GM18873 (cell line): ENCODE results near the gene SSBP4.

ENCODE experiments used
- ATAC-seq: cut with Tn5 transposase; IDR thresholded peaks from one replicate; pipeline ENCODE4 v1.9.1; 2021; ENCODE audit warnings: mild to moderate bottlenecking, moderate library complexity, moderate number of reproducible peaks; ENCODE audit not compliant: unreplicated experiment, low FRiP score

Gene SSBP4

DNA sequence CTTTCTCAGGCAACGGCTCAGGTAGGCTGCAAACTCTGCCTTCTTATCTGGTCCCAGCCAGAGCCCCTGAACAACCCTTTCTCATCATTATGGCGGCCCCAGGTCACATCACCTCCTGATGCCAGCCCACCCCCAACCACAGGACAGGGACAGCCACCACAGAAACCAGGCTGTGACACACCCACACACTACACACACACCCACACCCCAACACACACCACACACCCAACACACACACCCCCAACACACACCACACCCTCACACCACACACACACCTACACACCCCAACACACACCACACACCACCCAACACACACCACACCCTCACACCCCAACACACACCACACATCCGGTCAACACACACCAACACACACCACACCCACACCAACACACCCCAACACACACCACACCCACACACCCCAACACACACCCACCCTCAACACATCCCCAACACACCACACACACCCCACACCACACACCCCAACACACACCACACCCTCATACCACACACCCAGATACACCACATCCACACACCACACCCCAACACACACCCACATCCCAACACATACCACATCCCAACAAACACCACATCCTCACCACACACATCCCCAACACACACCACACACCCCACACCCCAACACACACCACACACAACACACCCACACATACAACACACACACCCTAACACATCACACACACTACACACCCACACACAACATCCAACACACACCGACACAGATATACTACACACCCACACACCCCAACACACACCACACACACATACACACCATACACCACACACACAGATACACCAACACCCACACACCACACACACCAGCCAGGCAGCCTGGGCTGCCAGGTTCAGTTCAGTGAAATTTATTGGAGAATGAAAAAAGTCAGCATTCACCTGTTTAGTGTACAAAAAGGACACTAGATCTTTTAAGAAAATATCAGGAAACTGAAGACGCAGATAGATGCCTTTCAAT is 22.9 kb downstream of the SSBP4 start:
- no peak for ATAC-seq

DNA sequence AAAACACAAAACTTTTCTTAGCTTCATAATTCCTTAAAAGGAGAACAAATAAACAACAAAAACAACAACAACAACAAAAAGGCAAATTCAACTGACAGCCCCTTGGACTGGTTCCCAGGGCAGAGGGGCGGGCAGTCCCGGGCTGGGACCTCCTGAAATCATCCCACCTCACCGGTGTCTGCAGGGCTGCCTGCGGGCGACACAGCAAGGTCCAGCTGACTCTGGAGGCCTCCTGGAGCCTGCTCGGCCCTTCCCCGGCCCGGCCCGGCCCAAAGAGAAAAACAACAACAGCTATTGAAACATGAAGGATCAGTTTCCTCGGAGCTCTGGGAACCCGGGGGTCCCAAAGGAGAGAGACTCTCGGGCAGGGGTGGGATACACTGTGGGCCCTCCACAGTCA is 23.7 kb downstream of the SSBP4 start:
- ATAC-seq = no peak

DNA sequence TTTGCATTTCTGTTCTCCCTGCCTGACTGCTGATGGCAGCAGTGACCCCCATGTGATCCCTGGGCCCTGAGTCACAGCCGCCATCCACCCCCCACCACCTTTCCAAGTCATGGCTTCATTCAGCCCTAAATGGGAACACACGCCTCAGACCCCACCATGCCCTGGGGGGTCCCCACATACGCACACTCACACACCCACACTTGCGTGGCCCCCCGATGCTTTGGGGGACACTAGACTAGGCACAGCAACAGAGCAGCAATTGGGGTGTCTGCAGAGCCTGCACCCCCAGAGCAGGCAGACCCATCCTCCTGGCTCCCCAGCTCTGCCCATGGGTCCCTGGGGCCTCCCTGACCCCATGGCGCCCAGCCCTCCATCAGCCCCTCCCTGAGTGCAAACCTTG is 24.2 kb downstream of the SSBP4 start:
- no peak for ATAC-seq

DNA sequence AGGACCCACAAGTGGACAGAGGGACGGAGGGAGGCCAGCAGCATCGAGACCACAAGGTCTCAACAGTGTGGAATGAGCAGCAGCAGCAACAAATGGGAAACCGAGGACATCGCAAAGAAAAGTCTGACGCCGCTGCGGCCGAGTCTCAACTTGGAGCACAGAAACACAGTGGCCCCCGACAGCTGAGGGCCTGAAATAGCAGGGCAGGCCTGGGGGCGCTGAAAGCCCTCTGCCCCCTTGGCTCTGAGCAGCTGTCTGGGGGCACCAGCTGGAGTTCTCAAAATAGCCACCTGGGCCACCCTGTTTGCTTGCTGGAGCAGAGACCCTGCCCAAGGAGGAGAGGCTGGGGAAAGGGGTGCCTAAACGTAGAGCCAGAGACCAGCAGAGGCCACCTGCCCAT is 24.6 kb downstream of the SSBP4 start:
- no peak for ATAC-seq

DNA sequence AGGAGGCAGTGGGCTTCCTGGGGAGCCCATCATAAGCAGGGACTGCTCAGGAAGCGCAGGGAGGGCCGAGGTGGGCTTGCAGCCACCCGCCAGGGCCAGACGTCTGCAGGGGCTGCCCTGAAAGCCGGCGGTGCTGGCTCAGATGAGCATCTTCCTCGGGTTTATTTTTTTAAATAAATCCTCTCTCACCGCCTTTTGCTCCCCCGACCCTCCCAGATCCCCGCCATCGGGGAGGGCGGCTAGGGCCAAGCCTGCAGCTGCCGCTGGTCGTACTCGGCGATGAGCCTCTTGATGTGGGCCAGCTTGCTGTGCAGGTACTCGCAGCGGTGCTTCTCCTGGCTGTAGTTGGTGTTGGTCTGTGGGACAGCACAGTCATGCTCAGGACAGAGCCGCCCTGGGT is 25.3 kb downstream of the SSBP4 start:
- ATAC-seq = no peak

DNA sequence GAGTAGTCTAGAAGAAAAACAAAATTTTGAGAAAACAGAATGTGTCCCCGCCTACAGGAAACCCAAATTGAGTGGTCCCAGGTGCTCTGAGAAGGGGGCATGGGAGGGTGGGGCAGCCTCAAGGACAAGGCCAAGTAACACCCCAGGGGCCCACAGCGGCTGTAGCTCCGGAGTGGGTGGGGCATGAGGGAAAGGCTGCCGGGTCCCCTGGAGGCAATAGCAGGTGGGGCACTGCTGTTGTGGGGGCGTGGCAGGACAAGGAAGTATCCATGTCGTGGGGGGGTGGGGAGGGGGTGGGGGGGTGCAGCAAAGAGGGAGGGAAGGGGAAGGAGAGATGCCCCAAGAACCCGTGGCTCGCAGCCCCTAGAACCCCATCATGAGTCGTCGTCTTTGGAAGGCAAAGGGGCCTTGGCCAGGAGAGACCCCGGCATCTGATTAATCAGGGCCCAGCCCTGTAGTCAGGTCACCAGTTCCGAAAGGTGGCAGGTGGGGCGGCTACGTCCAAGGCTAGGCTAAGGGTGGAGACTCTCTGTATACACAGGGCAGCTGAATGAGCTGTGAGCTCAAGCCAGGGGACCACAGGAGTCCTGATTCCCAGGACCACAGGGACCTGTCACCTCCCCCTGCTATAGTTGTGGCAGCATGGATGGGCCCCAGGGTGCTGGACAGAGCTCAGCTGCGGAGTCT is 26.2 kb downstream of the SSBP4 start:
- ATAC-seq = no peak

DNA sequence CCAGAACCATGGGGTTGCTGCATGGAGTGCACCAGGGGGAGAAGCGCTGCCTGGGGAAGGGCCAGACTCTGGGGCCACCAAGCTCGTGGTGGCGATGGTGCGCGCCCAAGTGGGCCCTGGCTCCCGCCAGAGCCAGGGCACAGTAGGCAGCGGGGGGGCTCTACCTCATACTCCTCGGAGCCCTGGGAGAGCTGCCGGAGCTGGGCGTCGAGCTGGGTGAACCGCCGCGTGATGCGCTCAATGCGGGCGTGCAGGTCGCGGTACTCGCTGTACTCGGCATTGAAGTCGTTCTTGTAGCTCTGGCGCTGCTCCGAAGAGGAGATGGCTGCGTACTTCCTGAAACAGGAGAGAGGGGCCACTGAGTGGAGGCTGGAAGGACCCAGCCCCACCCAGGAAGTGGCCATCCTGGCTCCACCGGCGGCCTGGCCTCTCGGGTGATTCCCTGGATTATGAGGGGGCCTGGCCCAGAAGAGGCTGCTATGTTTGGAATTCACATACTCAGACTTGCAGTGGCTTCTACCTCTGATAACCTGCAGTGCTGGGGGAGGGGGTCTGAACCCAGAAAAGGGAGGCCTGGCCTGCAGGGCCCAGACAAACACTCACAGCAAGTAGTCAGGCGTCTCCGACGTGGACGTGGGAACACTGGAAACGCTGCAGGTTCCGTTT is 27.1 kb downstream of the SSBP4 start:
- no peak for ATAC-seq

DNA sequence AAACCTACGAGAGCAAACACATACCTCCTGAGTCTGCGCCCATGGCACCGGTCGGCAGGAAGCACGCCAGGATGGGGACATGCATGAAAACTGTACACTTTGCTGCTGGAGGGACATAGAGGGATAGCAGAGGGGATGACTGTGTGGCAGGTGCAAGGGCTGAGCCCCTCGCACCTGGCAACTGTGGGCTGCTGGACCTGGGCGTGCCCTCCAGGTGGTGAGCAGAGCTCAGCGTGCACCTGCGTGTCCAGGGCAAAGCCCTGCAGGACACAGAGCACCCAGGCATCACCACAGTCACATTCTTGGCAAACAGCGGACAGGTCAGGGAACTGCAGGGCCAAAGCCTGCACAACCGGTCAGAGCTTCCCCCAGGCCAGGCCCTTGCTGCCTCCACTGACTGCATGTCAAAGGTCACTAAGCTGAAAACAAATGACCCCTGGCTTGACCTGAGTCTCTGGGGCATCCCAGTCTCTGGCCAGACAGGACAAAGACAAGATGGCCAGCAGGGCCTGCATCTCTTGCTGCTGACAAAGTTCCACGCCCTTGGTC is 27.7 kb downstream of the SSBP4 start:
- ATAC-seq = no peak

DNA sequence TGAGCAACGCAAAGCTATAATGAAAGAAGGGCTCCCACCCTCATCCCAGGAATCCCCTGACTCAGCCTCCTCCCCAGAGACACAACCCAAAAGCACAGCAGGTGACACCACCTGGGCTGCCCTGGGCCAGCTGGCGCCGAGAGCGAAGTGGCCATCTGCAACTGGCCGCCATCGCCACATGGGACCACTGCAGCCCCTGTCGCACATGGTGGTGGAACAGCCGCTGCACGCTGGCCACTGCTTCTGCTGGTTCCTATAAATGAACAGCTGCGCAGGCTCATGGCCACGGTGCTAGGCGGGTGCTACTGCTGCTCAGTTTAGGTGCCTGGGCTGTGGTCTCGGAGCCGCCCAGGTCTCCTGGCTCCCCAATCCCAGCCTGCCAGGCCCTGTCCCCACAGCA is 30.4 kb downstream of the SSBP4 start:
- no peak for ATAC-seq

DNA sequence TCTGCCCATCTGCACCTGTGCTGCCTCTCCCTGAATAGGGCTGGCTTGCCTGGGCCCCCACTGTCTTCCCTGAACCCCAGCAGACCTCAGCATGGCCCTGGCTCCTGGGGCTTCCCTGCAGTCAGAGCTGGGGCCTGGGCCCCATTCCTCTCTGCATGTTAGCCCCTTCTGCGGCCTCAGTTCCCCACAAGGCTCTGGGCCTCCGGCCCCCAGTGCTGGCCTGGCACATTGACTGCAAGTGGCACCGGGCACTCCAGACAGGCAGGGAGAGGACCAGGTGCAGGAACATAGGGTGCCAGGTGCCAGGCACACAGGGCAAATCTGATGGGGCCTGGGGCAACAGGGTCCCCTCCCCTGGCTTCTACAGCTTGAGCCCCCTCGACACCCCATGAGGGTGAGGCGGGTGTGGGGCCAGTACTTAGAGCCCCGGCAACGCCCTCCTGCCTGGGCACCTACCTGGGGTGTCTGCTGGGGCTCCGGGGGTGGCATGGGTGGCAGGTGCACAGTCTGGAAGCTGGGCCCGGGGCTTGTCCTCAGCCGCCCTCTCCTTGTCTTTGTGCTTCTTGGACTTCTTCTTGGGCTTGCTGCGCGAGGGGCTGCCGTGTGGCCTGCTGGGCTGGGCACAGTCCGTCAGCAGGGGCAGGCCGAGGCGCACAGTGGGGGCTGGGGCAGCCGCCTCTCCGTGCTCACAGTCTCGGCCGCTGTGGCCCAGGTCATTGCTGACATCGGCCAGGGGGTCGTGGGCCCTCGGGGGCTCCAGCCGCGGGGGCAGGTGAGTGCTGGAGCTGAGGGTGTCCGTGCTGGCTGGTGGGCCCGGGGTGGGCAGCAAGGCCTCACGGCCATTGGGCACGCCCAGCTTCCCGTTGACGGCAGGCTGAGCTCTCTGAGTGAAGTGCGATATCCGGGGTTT is 31.1 kb downstream of the SSBP4 start:
- ATAC-seq = no peak

DNA sequence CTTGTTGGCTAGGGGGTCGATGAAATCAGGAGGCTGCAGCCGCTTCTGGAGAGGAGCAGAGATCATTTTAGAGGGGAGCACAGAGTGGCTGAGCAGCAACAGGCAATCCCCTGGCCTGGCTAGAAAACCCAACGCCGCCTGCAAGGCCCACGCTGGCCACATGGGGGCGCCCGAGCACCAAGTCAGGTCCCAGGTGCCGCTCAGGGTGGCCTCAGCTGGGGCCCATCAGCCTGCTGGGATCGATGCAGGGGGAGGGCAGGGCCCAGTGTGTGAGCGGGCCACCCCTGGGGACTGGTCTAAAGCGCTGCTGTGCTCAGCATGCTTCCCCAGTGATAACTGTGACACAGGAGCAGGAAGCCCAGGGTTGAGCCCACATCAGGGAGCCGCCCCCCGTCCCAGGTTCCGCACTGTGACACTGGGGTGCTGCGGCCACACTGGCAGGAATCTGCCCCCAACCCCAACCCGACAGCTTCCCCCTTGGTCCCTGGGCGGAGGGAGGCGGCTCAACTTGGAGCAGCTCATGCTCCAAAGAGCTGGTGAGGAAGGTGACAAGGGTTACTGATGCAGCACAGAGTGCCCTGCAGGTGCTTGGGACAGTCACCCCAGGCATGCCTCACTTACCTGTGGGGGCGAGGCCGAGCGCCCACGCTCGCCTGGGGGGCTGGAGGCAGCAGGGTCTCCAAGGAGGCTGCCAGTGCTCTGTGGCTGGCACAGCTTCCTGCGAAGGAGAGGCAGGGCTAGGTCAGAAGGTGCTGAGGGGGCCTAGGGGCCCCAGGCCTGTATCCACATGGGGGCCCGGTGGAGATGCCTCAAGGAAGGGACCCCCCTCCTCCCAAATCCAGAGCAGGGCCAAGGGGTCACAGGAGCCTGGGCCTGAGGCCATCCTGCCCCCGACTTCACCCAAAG is 32.0 kb downstream of the SSBP4 start:
- no peak for ATAC-seq

DNA sequence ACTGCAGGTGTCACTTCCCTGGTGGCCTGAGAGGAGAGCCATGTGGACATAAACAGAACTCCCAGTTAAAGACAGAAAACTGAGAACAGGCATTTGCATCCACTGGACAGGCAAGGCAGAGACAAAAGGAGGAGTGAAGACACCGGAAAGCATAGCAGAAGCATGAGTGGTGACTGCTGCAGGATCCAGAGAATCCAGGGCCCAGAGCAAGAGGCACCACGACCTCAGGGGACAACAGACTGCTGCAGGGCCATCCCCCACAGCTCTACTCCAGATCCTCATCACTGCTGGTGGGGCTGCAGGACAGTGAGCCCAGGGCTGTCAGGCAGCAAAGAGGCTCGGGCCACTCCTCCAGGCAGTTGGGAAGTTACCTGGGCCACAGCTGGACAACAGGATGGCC is 33.2 kb downstream of the SSBP4 start:
- ATAC-seq = no peak

DNA sequence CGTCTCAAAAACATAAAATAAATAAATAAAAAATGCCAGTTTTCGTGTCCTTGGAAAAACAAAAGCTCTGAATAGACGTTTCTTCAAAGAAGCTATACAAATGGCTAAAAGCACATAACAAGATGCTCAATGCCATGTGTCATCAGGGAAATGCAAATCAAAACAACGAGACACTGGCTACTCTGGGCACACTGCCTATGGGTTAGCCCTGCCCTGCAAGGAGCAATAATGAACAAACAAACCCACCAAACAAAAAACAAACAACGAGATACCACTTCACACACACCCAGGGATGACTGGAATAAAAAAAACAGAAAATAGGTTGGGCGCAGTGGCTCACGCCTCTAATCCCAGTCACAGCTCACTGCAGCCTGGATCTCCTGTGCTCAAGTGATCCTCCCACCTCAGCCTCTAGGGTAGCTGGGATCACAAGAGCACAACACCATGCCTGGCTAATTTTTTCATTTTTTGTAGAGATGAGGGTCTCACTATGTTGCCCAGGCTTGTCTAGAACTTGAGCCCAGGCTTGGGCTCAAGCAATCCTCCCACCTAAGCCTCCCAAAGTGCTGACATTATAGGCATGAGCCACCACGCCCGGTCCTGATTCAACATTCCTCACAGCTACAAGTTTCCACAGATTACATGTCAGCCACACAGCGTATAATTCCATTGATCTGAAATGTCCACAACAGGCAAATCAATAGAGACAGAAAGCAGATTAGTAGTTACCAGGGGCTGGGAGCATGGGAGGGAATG is 34.2 kb downstream of the SSBP4 start:
- no peak for ATAC-seq

DNA sequence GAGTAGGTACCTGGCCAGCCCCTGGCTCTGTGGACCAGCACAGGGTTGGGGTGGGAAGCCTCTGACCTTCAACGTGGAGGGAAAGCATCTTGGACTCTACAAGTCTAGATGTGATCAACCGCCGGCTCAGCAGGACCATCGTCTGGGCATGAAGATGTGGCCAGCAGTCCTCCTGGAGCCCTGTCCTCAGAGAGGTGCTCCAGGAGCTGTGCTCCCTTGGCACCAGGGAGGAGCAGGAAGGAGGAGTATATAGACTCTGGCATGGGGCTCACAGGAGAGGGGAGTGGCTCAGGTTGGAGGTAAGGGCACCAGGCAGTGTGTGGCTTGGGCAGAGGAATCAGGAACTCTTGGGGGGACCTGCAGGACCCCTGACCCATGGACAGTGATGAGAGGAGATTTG is 37.1 kb downstream of the SSBP4 start:
- no peak for ATAC-seq

DNA sequence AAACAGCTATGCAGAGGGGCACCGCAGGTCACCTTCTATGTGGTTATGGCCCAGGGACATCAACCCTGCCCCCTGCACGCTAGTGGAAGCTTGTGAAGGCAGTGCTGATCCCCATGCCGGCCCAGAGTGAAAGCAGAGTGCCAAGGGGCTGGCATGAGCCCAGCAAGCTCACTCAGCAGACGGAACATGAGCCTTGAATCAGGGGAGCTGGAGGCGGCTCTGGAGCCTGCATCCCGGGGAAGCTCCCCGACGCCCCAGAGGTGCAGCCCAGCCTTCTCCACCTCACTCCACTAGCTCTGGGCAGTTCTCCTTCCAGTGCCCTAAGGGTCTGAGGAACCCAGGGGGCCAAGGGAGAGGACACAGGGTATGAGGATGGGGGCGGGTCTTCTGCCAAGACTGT is 37.8 kb downstream of the SSBP4 start:
- no peak for ATAC-seq

DNA sequence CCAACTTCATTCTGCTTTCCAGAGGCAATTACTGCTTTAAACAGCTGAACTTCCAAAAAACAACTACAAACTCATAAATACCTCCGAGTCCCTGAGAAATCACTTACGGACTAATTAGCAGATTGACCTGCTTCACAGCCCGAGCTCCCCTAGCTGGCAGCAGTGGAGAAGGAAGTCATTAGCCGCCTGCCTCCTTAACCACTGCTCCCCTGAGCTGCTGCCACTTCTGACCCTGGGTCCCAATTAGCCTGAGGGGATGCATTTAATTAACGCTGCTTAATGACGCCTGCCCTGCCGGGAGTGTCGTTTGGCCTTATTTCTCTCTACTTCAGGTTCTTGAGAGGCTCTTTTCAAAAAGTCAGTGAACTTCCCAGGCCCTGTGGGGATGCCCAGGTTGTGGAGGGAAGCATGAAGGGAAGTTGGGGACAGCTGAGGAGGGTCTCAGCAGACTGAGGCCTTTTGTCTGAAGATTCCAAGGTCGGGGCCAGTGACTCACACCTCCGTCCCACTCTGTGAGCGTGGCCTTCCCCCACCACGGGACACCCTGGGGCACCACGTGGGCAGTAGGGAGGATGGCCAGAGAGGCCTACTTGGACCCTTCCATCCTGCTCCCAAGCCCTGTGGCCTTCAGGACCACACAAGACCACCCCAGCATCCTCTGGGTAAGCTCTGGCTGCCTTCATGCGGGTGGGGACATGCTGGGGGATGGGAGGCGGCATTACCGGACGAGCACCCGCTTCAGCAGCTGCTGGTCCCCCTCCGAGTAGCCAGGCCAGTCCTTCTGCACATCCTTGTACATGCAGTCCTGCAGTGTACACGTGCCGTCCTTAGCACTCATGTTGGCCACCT is 38.5 kb downstream of the SSBP4 start:
- ATAC-seq = no peak

DNA sequence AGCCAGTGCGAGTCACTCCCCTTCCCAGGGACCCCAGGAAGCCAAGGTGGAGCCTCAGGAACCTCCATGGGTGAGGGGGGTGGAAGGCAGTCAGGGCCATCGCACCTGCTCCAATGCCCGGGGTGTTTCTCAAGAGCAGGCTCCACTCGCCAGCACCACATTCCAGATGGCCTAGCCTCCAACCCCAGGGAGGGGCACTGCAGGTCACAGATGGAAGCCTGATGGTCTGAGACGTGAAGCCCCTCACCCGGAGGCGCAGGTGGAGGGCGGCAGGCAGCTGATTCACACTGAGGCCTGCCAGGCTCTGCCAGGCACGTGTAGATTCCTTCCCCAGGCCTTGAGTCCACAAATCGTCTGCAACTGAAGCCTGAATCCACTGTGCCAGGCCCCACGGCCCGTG is 41.7 kb downstream of the SSBP4 start:
- ATAC-seq = no peak
